ENCODE measurements around the gene SLIT3.
"Not testable (repeated sequence)": the region's sequence is repeated elsewhere in the genome, so short reads cannot be mapped to it uniquely, and the experiment has no call there.

SLIT3 gene

GRCh38 chr5:168747987-168748777, 552.8 kb downstream of the SLIT3 start:
- Mint-ChIP-seq H3K27ac (no peak overlapping the region), H3K27me3 (peaks cover 0 to 3% of the 10 kb centered on the region in 2 donors), H3K9me3 (peaks cover 8 to 10% of the 10 kb centered on the region in 2 donors), H3K4me1 (peaks cover 0 to 2% of the 10 kb centered on the region in 2 donors), H3K4me3 (no peak overlapping the region), H3K36me3 (peaks cover 0 to 1% of the 10 kb centered on the region in 2 donors)
- DNase-seq: peak; percentile 13
- ATAC-seq (replicated peaks): peak; percentile 55 to 72

- peaks cover 8 to 10% of the 10 kb centered on the region in 2 donors for H3K9me3 Mint-ChIP-seq
- no peak for ATAC-seq (replicated peaks)
- H3K27ac Mint-ChIP-seq: no peak overlapping the region
- H3K4me3 Mint-ChIP-seq: no peak overlapping the region
- H3K4me1 Mint-ChIP-seq: peaks cover 0 to 2% of the 10 kb centered on the region in 2 donors
- peaks cover 0 to 3% of the 10 kb centered on the region in 2 donors for H3K27me3 Mint-ChIP-seq
- no peak for DNase-seq
- H3K36me3 Mint-ChIP-seq: peaks cover 0 to 1% of the 10 kb centered on the region in 2 donors
Observed at GRCh38 chr5:168746893-168747640, 553.9 kb downstream of the SLIT3 start.

DNA sequence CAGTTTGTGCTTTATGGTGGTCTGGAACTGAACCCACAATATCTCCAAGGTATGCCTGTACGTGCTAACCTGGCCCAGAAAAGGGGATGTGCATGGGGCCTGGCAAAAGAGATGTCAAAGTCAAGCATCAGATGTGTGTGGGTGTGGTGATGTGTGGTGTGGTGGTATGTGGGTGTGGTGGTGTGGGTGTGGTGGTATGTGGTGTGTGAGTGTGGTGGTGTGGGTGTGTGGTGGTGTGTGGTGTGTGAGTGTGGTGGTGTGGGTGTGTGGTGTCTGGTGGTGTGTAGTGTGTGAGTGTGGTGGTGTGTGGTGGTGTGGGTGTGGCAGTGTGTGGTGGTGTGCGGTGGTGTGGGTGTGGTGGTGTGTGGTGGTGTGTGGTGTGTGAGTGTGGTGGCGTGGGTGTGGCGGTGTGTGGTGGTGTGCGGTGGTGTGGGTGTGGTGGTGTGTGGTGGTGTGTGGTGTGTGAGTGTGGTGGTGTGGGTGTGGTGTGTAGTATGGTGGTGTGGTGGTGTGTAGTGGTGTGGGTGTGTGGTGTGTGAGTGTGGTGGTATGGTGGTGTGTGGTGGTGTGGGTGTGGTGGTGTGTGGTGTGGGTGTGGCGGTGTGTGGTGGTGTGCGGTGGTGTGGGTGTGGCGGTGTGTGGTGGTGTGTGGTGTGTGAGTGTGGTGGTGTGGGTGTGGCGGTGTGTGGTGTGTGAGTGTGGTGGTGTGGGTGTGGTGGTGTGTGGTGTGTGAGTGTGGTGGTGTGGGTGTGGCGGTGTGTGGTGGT, 554.6 kb downstream of the SLIT3 start:
- not testable (repeated sequence) for H3K36me3 Mint-ChIP-seq; H3K27me3 Mint-ChIP-seq; DNase-seq; H3K27ac Mint-ChIP-seq; H3K4me3 Mint-ChIP-seq; H3K9me3 Mint-ChIP-seq; ATAC-seq (replicated peaks); H3K4me1 Mint-ChIP-seq

DNA sequence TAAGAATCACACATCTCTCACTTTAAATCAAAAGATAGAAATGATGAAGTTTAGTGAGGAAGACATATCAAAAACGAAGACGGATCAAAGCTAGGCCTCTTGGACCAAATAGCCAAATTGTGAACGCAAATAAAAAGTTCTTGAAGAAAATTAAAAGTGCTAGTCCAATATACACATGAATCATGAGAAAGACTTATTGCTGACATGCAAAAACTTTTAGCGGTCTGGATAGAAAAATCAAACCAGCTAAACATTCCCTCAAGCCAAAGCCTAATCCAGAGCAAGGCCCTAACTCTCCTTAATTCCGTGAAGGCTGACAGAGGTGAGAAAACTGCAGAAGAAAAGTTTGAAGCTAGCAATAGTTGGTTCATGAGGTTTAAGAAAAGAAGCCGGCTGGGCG, 557.3 kb downstream of the SLIT3 start:
- Mint-ChIP-seq H3K9me3 (peaks cover 6 to 8% of the 10 kb centered on the region in 2 donors), H3K27ac (no peak overlapping the region), H3K4me1 (peaks cover 0 to 2% of the 10 kb centered on the region in 2 donors), H3K4me3 (no peak overlapping the region), H3K36me3 (peaks cover 0 to 1% of the 10 kb centered on the region in 2 donors), H3K27me3 (peaks cover 0 to 3% of the 10 kb centered on the region in 2 donors)
- DNase-seq: no peak
- ATAC-seq (replicated peaks): no peak

DNA sequence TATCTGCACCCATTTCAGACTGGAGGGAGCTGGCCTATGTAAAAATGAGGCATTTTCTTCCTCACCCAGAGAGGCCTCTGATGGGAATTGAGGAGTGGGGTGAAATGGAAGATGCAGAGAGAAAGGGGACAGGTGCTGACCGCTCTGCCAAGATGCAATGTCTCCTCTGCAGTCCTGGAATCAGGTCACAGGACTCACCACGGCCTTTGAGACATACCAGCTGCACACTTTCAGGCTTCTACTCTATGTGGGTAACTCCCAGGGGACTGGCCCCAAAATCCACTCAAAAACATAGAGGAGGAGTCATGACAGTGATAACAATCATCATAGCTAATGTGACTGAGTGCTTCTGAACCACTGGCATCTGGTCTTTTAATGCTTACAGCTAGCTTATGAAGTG, 558.6 kb downstream of the SLIT3 start:
- not testable (repeated sequence) for H3K9me3 Mint-ChIP-seq; H3K27me3 Mint-ChIP-seq; H3K4me1 Mint-ChIP-seq; H3K4me3 Mint-ChIP-seq; H3K36me3 Mint-ChIP-seq; DNase-seq; ATAC-seq (replicated peaks); H3K27ac Mint-ChIP-seq

DNA sequence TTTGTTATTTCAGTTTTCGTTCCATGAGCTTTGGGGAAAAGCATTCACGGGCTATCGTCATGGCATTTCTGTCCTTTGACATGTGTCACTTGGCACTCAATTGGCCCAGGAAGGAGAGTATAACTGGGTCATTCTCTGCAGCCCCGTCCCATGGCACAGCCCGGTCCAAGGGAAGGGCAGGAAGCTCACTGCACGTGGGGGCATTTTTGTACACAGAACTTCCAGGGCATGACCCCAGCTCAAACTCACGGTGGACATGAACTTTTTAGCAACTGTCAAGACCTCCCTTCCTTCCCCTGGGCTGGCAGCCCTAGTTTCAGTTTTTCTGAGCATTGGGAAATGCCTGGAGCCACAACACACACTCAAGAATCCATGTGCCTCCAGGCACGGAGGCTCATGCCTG, 560.1 kb downstream of the SLIT3 start:
- Mint-ChIP-seq H3K4me3 (no peak overlapping the region), H3K36me3 (no peaks in the 10 kb centered on the region), H3K27me3 (peaks cover 0 to 5% of the 10 kb centered on the region in 2 donors), H3K9me3 (peaks cover 2 to 8% of the 10 kb centered on the region in 2 donors), H3K27ac (no peak overlapping the region), H3K4me1 (no peaks in the 10 kb centered on the region)
- DNase-seq (no peak), ATAC-seq (replicated peaks) (no peak)

DNA sequence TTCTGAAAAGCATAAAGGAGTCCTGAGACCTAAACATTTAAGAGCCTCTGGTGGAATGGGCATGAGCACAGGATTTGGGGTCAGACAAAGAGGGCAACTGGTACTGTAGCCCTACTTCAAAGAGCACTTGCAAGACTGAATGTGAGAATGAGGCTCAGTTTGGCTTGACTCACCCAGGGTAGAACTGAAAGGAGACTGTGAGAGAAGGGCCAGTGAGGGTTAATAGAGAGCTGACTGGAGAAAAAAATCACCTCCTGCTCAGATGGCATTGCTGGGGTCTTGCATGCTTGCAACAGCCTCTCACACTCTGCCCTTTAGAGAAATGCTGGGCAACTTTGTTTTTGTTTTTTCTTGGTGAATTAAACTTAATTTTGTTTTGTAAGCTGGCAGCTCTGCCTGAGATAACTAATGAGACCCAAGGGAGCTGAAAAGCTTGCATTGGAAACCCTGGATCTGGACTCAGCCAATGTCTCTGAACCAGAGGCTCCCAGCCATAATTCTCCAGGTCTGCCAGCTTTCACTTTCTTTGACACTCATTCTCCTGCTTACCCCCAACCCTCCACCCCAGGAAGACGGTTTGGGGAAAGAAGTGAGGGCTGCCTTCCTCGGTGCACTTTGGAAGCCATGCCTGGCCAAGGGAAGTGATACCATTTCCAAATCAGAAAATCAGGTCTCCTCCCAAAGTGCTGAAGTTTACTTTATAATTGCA, 560.7 kb downstream of the SLIT3 start:
- ATAC-seq (replicated peaks): no peak
- no peak overlapping the region for H3K4me3 Mint-ChIP-seq
- no peaks in the 10 kb centered on the region for H3K4me1 Mint-ChIP-seq
- no peaks in the 10 kb centered on the region for H3K36me3 Mint-ChIP-seq
- H3K9me3 Mint-ChIP-seq: peaks cover 2 to 8% of the 10 kb centered on the region in 2 donors
- no peak for DNase-seq
- H3K27me3 Mint-ChIP-seq: peaks cover 0 to 5% of the 10 kb centered on the region in 2 donors
- H3K27ac Mint-ChIP-seq: no peak overlapping the region

DNA sequence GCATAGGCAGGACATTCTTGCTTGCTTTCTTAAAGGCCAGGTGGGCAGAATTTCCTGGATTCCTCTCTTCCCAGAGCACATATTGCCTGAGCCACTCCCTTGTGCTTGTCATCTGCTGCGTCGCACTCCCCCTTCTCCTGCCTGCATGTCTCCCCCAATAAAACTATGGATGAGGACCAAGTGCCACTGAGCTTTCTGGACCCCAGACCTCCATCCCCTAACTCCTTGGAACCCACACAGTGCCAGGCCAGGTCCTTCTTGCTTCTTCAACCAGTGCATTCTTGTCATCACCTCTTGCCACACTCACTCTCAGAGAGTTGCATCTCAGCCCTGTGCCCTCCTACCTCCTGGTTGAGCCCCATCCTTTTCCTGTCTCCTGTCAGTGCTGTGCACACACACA, 563.9 kb downstream of the SLIT3 start:
- ATAC-seq (replicated peaks) (no peak), DNase-seq (no peak)
- no peaks in the 10 kb centered on the region for H3K9me3 Mint-ChIP-seq
- no peak overlapping the region for H3K27ac Mint-ChIP-seq
- H3K36me3 Mint-ChIP-seq: no peaks in the 10 kb centered on the region
- H3K4me3 Mint-ChIP-seq: no peak overlapping the region
- H3K27me3 Mint-ChIP-seq: peaks cover 0 to 5% of the 10 kb centered on the region in 2 donors
- H3K4me1 Mint-ChIP-seq: no peaks in the 10 kb centered on the region

GRCh38 chr5:168736281-168736831, 564.6 kb downstream of the SLIT3 start:
- Mint-ChIP-seq H3K9me3 (no peaks in the 10 kb centered on the region), H3K36me3 (no peaks in the 10 kb centered on the region), H3K27ac (no peak overlapping the region), H3K27me3 (peaks cover 0 to 5% of the 10 kb centered on the region in 2 donors), H3K4me1 (no peaks in the 10 kb centered on the region), H3K4me3 (no peak overlapping the region)
- no peak for DNase-seq
- ATAC-seq (replicated peaks): no peak

GRCh38 chr5:168734620-168735300, 566.2 kb downstream of the SLIT3 start:
- peaks cover 7 to 8% of the 10 kb centered on the region in 2 donors for H3K9me3 Mint-ChIP-seq
- H3K4me1 Mint-ChIP-seq: no peaks in the 10 kb centered on the region
- H3K4me3 Mint-ChIP-seq: no peak overlapping the region
- peaks cover 4 to 9% of the 10 kb centered on the region in 2 donors for H3K27me3 Mint-ChIP-seq
- peak in 1 of 2 donors; percentile 78 for ATAC-seq (replicated peaks)
- DNase-seq: no peak
- H3K27ac Mint-ChIP-seq: peak overlapping the region; percentile 38
- H3K36me3 Mint-ChIP-seq: no peaks in the 10 kb centered on the region

GRCh38 chr5:168734119-168734518, 566.8 kb downstream of the SLIT3 start:
- Mint-ChIP-seq H3K4me3 (no peak overlapping the region), H3K9me3 (peaks cover 11 to 12% of the 10 kb centered on the region in 2 donors), H3K27ac (no peak overlapping the region)

DNA sequence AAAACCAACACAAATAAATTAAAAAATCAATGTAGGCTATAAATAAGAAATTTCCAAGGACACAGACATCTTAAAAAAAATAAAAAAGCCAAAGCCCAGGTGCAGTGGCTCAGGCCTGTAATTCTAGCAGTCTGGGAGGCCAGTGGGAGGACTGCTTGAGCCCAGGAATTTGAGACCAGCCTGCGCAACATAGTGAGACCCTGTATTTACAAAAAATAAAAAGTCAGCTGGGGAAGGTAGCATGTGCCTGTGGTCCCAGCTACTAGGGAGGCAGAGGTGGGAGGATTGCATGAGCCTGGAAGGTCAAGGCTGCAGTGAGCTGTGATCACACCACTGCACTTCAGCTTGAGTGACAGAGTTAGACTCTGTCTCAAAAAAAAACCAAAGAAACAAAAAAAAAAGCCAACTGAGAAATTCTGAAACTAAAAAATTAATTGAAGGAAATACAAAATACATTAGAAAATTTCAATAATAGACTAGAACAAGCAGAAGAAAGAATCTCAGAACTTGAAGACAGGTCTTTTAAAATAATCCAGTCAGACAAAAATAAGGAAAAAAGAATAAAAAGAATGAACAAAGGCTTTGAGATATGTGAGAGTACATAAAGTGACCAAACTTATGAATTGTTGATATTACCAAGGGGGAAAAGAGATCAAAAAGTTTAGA, 572.3 kb downstream of the SLIT3 start:
- ATAC-seq (replicated peaks) (no peak), DNase-seq (no peak)
- H3K9me3 Mint-ChIP-seq: peaks cover 18 to 27% of the 10 kb centered on the region in 2 donors
- H3K27ac Mint-ChIP-seq: no peak overlapping the region
- H3K27me3 Mint-ChIP-seq: peaks cover 5 to 9% of the 10 kb centered on the region in 2 donors
- no peak overlapping the region for H3K4me3 Mint-ChIP-seq
- peaks cover 0 to 1% of the 10 kb centered on the region in 2 donors for H3K36me3 Mint-ChIP-seq
- no peaks in the 10 kb centered on the region for H3K4me1 Mint-ChIP-seq

More at GRCh38 chr5:168734119-168734518, 566.8 kb downstream of the SLIT3 start:
- ATAC-seq (replicated peaks): no peak
- no peaks in the 10 kb centered on the region for H3K36me3 Mint-ChIP-seq
- peaks cover 5 to 10% of the 10 kb centered on the region in 2 donors for H3K27me3 Mint-ChIP-seq
- no peaks in the 10 kb centered on the region for H3K4me1 Mint-ChIP-seq
- no peak for DNase-seq

GRCh38 chr5:168727547-168727946, 573.4 kb downstream of the SLIT3 start:
- peaks cover 0 to 1% of the 10 kb centered on the region in 2 donors for H3K36me3 Mint-ChIP-seq
- DNase-seq (no peak), ATAC-seq (replicated peaks) (no peak)
- H3K9me3 Mint-ChIP-seq: peaks cover 18 to 27% of the 10 kb centered on the region in 2 donors
- H3K4me3 Mint-ChIP-seq: no peak overlapping the region
- H3K27ac Mint-ChIP-seq: no peak overlapping the region
- H3K27me3 Mint-ChIP-seq: peaks cover 8 to 15% of the 10 kb centered on the region in 2 donors
- no peaks in the 10 kb centered on the region for H3K4me1 Mint-ChIP-seq
